ENCODE measurements around the gene PRKACB. TPM values are rescaled to one million over a fixed set of nuclear protein-coding genes. Genes with fewer than 3 reads are reported as not detected.

PRKACB gene
- total RNA-seq, 2 donors from 2014 or later, result 9.6 to 18.2 TPM

- Histone ChIP-seq H3K27ac (no peak overlapping the region), H3K36me3 (replicated peaks in 1 of 2; ENCODE audit: insufficient read depth in 1 of 2, low read depth in 2 of 2) (no peaks in the 10 kb centered on the region), H3K4me1 (no peaks in the 10 kb centered on the region), H3K27me3 (no peaks in the 10 kb centered on the region), H3K4me3 (no peak overlapping the region), H3K9me3 (no peaks in the 10 kb centered on the region)
- no peak for ATAC-seq
- 97 to 98% methylated on average over 2 of the region's 2 CpGs for WGBS, 2 donors
- intact Hi-C loops (cut with DNase I), result no loop called here
- DNase-seq, result no peak
- no peak for TF ChIP-seq POLR2A (IDR thresholded peaks at IDR 0.05)
- TF ChIP-seq CTCF (IDR thresholded peaks at IDR 0.05), result no peak
Measured at GRCh38 chr1:84162295-84162694, 18.2 kb downstream of the PRKACB start.

GRCh38 chr1:84163123-84163931 is 19.3 kb downstream of the PRKACB start:
- TF ChIP-seq POLR2A (IDR thresholded peaks at IDR 0.05) (no peak), CTCF (IDR thresholded peaks at IDR 0.05) (no peak)
- intact Hi-C loops (cut with DNase I), result no loop called here
- WGBS, 2 donors, result 89 to 90% methylated on average over 7 of the region's 7 CpGs
- no peaks in the 10 kb centered on the region for H3K27me3 ChIP-seq
- DNase-seq (no peak), ATAC-seq (no peak)
- no peak overlapping the region for H3K27ac ChIP-seq
- no peak overlapping the region for H3K4me3 ChIP-seq
- H3K9me3 ChIP-seq, result no peaks in the 10 kb centered on the region
- no peaks in the 10 kb centered on the region for H3K4me1 ChIP-seq
- no peaks in the 10 kb centered on the region for H3K36me3 ChIP-seq (replicated peaks in 1 of 2; ENCODE audit: insufficient read depth in 1 of 2, low read depth in 2 of 2)

- no peak overlapping the region for H3K27ac ChIP-seq
- WGBS, 2 donors, result 62 to 70% methylated on average over 5 of the region's 5 CpGs
- H3K9me3 ChIP-seq, result no peaks in the 10 kb centered on the region
- H3K4me1 ChIP-seq, result no peaks in the 10 kb centered on the region
- H3K27me3 ChIP-seq, result no peaks in the 10 kb centered on the region
- no peak for DNase-seq
- no peak for TF ChIP-seq POLR2A (IDR thresholded peaks at IDR 0.05)
- TF ChIP-seq CTCF (IDR thresholded peaks at IDR 0.05), result no peak
- no peaks in the 10 kb centered on the region for H3K36me3 ChIP-seq (replicated peaks in 1 of 2; ENCODE audit: insufficient read depth in 1 of 2, low read depth in 2 of 2)
- ATAC-seq, result no peak
- no peak overlapping the region for H3K4me3 ChIP-seq
- intact Hi-C loops (cut with DNase I), result no loop called here
Measured at GRCh38 chr1:84164161-84164560, 20.1 kb downstream of the PRKACB start.

GRCh38 chr1:84164567-84165021 is 20.5 kb downstream of the PRKACB start:
- Histone ChIP-seq H3K4me1 (no peaks in the 10 kb centered on the region), H3K9me3 (no peaks in the 10 kb centered on the region), H3K27ac (no peak overlapping the region), H3K36me3 (replicated peaks in 1 of 2; ENCODE audit: insufficient read depth in 1 of 2, low read depth in 2 of 2) (no peaks in the 10 kb centered on the region), H3K4me3 (no peak overlapping the region), H3K27me3 (no peaks in the 10 kb centered on the region)
- 75 to 87% methylated on average over 6 of the region's 6 CpGs for WGBS, 2 donors
- intact Hi-C loops (cut with DNase I), result no loop called here
- TF ChIP-seq CTCF (IDR thresholded peaks at IDR 0.05) (no peak), POLR2A (IDR thresholded peaks at IDR 0.05) (no peak)
- no peak for ATAC-seq
- no peak for DNase-seq

- no peak for TF ChIP-seq POLR2A (IDR thresholded peaks at IDR 0.05)
- no peaks in the 10 kb centered on the region for H3K27me3 ChIP-seq
- no peak overlapping the region for H3K4me3 ChIP-seq
- ATAC-seq, result no peak
- no peaks in the 10 kb centered on the region for H3K36me3 ChIP-seq (replicated peaks in 1 of 2; ENCODE audit: insufficient read depth in 1 of 2, low read depth in 2 of 2)
- no peak for DNase-seq
- H3K9me3 ChIP-seq, result no peaks in the 10 kb centered on the region
- WGBS, 2 donors, result 92 to 95% methylated on average over 1 of the region's 1 CpG
- intact Hi-C loops (cut with DNase I), result no loop called here
- no peaks in the 10 kb centered on the region for H3K4me1 ChIP-seq
- H3K27ac ChIP-seq, result no peak overlapping the region
Measured at GRCh38 chr1:84165601-84166000, 21.5 kb downstream of the PRKACB start.
